Smooth muscle cell (in vitro differentiated cells): ENCODE results near the gene TOR1AIP2. TPM values are rescaled to one million over a fixed set of nuclear protein-coding genes. Genes with fewer than 3 reads are reported as not detected.

Experiments
- DNase-seq: peaks from one replicate; lab custom pipeline; 2025; ENCODE audit not compliant: unreplicated experiment; lab: John Stamatoyannopoulos, UW
- H2AFZ ChIP-seq: fragments of 200-600 bp; sonication (generic); 2 replicates; pipeline ENCODE4 v1.6.0; 2016; ENCODE audit warnings: antibody characterized with exemption, low read depth, mild to moderate bottlenecking
- H3F3A ChIP-seq: fragments of 200-600 bp; sonication (generic); 2 replicates; pipeline ENCODE4 v1.6.0; 2017; ENCODE audit warnings: antibody characterized with exemption, low read depth
- H3K27ac ChIP-seq: fragments of 200-600 bp; sonication (generic); 2 replicates; pipeline ENCODE4 v1.5.1; 2016; ENCODE audit warnings: low read depth, mild to moderate bottlenecking
- H3K27me3 ChIP-seq: fragments of 200-600 bp; sonication (generic); 2 replicates; pipeline ENCODE4 v1.6.1; 2016; ENCODE audit warnings: low read depth, mild to moderate bottlenecking
- H3K36me3 ChIP-seq: fragments of 200-600 bp; sonication (generic); 2 replicates; pipeline ENCODE4 v1.5.1; 2016; ENCODE audit warnings: low read depth
- H3K4me1 ChIP-seq: fragments of 200-600 bp; sonication (generic); 2 replicates; pipeline ENCODE4 v1.5.1; 2016; ENCODE audit warnings: low read depth
- H3K4me2 ChIP-seq: fragments of 200-600 bp; sonication (generic); 2 replicates; pipeline ENCODE4 v1.6.0; 2016; ENCODE audit warnings: mild to moderate bottlenecking
- H3K4me3 ChIP-seq: fragments of 200-600 bp; sonication (generic); 2 replicates; pipeline ENCODE4 v1.5.1; 2016; ENCODE audit warnings: mild to moderate bottlenecking
- H3K79me2 ChIP-seq: fragments of 200-600 bp; sonication (generic); 2 replicates; pipeline ENCODE4 v1.6.0; 2016; ENCODE audit warnings: low read depth, mild to moderate bottlenecking
- H3K9ac ChIP-seq: fragments of 200-600 bp; sonication (generic); 2 replicates; pipeline ENCODE4 v1.6.0; 2016; ENCODE audit warnings: low read depth
- H3K9me3 ChIP-seq: fragments of 200-600 bp; sonication (generic); replicated peaks from 2 replicates; pipeline ENCODE4 v1.5.1; 2016; ENCODE audit warnings: low read depth
- H4K20me1 ChIP-seq: fragments of 200-600 bp; sonication (generic); 2 replicates; pipeline ENCODE4 v1.6.0; 2016; ENCODE audit warnings: low read depth
- CTCF ChIP-seq: fragments of 200-600 bp; sonication (generic); IDR thresholded peaks from 2 replicates; pipeline ENCODE4 v1.5.1; 2017; ENCODE audit warnings: borderline replicate concordance, mild to moderate bottlenecking, antibody characterized with exemption; ENCODE audit not compliant: insufficient read depth, poor library complexity, severe bottlenecking
- WGBS: methylation state at CpG from one replicate; pipeline ENCODE4 v1.1.7; 2016; ENCODE audit warnings: low lambda C conversion rate; 5-methylcytosine and 5-hydroxymethylcytosine counted together
- polyA plus RNA-seq: library from polyadenylated mRNA; unstranded; fragments of >200 nt; fragmentation: Nextera tagmentation; extraction: Ambion mirVana; gene quantifications from 2 replicates; pipeline ENCODE4 v1.2.1, GENCODE V29; 2016
- total RNA-seq: library from RNA; depleted of rRNA; stranded (reverse); fragments of >200 nt; gene quantifications from 2 replicates; pipeline ENCODE4 v1.2.3, GENCODE V29; 2014

The TOR1AIP2 gene
- total and polyA plus RNA-seq, 2 experiments from 2014 or later, result 14.2 to 105 TPM

DNA sequence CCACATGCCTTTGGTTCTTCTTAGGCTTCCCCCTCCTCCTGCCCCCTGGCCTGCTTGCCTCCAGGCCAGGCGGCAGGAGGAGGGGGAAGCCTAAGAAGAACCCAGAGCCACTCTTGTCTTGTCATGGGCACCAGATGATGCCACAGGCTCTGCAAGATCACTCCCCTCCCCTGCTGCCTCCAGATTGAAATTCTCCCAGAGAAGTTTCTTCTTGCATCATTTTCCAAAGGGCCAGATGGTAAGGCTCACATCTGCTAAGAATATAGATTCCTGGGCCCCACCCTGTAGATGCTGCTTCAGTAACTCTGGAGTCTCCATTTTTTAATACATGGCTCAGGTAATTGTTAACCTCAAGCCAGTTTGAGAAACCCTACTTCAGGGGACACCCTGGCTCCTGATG is 73.7 kb downstream of the TOR1AIP2 start:
- no peak for DNase-seq

GRCh38 chr1:179803104-179803503 is 74.5 kb downstream of the TOR1AIP2 start:
- no peak overlapping the region for H3K27ac ChIP-seq
- WGBS, result 98% methylated on average over 6 of the region's 6 CpGs
- no peak for TF ChIP-seq CTCF
- H4K20me1 ChIP-seq, result no peaks in the 10 kb centered on the region
- no peak overlapping the region for H2AFZ ChIP-seq
- peaks cover 6% of the 10 kb centered on the region for H3F3A ChIP-seq
- DNase-seq, result no peak
- H3K4me1 ChIP-seq, result peaks cover 2% of the 10 kb centered on the region
- no peak overlapping the region for H3K4me3 ChIP-seq
- no peak overlapping the region for H3K4me2 ChIP-seq
- H3K79me2 ChIP-seq, result no peaks in the 10 kb centered on the region
- peaks cover 36% of the 10 kb centered on the region for H3K27me3 ChIP-seq
- no peaks in the 10 kb centered on the region for H3K36me3 ChIP-seq
- H3K9me3 ChIP-seq, result no peaks in the 10 kb centered on the region
- H3K9ac ChIP-seq, result no peak overlapping the region

More for the DNA sequence above, 73.7 kb downstream of the TOR1AIP2 start:
- no peak overlapping the region for H3K27ac ChIP-seq
- H2AFZ ChIP-seq, result no peak overlapping the region
- no peaks in the 10 kb centered on the region for H3K9me3 ChIP-seq
- peaks cover 28% of the 10 kb centered on the region for H3K27me3 ChIP-seq
- peaks cover 2% of the 10 kb centered on the region for H3K4me1 ChIP-seq
- 68% methylated on average over 1 of the region's 1 CpG for WGBS
- TF ChIP-seq CTCF, result no peak
- no peak overlapping the region for H3K4me2 ChIP-seq
- no peaks in the 10 kb centered on the region for H3K79me2 ChIP-seq
- no peak overlapping the region for H3K4me3 ChIP-seq
- H3K36me3 ChIP-seq, result no peaks in the 10 kb centered on the region
- H3F3A ChIP-seq, result peaks cover 6% of the 10 kb centered on the region
- H4K20me1 ChIP-seq, result no peaks in the 10 kb centered on the region
- H3K9ac ChIP-seq, result no peak overlapping the region

DNA sequence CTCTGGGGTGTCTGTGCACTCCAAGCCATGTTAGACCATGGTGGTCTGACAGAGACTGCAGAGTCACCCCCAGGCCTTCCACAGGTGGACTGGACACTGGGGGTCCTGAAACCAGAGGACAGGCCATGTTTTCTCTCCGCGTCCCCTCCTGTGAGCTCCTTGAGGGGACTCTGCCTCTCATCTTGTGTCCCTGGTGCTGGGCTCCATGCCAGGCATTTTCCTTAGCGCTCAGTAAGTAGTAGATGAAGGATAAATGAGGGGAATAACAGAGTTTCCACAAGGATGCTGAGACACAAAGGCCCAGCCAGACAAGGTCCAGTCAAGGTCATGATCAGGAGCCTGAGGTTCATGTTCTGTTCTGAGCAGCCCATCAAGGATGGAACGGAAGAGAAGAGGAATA is 77.1 kb downstream of the TOR1AIP2 start:
- Histone ChIP-seq H3K36me3 (no peaks in the 10 kb centered on the region), H3K4me2 (no peak overlapping the region), H3K9me3 (no peaks in the 10 kb centered on the region), H4K20me1 (no peaks in the 10 kb centered on the region), H3K79me2 (no peaks in the 10 kb centered on the region), H2AFZ (no peak overlapping the region), H3K4me3 (no peak overlapping the region), H3F3A (no peaks in the 10 kb centered on the region), H3K27me3 (peaks cover 50% of the 10 kb centered on the region), H3K9ac (no peak overlapping the region), H3K4me1 (no peaks in the 10 kb centered on the region), H3K27ac (no peak overlapping the region)
- DNase-seq, result no peak
- 96% methylated on average over 4 of the region's 4 CpGs for WGBS
- no peak for TF ChIP-seq CTCF

DNA sequence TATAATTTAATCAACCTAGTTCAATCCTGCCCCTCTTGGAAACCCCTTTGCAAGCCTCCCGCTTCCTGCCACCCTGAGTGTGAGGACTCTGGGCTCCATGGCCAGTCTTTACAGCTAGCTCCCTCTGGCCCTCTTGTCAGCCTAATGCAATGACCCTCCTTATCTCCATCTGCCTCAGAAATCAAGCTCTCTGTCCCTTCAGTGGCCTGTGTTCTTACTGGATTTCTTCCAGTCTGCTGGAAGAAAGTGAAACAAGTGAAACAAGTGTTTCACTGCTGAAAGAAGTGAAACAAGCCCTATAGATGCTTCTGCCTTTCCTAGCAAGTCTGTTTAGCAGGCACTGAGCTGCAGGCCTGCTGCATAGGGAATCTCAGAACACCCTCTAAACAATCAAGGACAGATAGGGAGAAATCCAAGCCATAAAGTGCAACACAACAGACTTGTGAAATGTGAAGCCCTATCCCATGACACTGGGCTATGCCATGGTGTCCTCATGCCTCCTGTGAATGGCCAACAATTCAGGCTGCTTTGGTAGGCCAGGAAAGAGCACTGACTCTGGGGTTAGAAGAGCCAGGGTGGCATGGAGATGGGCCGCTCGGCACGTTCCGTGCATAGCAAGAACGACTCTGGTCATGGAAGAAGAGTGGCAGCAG is 78.6 kb downstream of the TOR1AIP2 start:
- Histone ChIP-seq H2AFZ (no peak overlapping the region), H3K9ac (no peak overlapping the region), H3K27ac (no peak overlapping the region), H4K20me1 (peaks cover 3% of the 10 kb centered on the region), H3K79me2 (no peaks in the 10 kb centered on the region), H3K4me2 (no peak overlapping the region), H3K36me3 (no peaks in the 10 kb centered on the region), H3K4me3 (no peak overlapping the region), H3K27me3 (peaks cover 50% of the 10 kb centered on the region), H3F3A (no peaks in the 10 kb centered on the region), H3K9me3 (no peaks in the 10 kb centered on the region), H3K4me1 (no peaks in the 10 kb centered on the region)
- DNase-seq, result no peak
- WGBS, result 97% methylated on average over 6 of the region's 6 CpGs
- no peak for TF ChIP-seq CTCF
